Hepatocyte (in vitro differentiated cells): ENCODE results near the gene NUMB. TPM values are rescaled to one million over a fixed set of nuclear protein-coding genes. Genes with fewer than 3 reads are reported as not detected.

Source experiments
- DNase-seq: peaks from one replicate; pipeline ENCODE4 v3.0.0-alpha.2; 2016; ENCODE audit warnings: low spot score
- H2AFZ ChIP-seq: fragments of 200-600 bp; sonication (generic); 2 replicates; pipeline ENCODE4 v1.6.0; 2016; ENCODE audit warnings: antibody characterized with exemption, mild to moderate bottlenecking
- H3K27ac ChIP-seq: fragments of 200-600 bp; sonication (generic); 2 replicates; pipeline ENCODE4 v1.5.1; 2016; ENCODE audit warnings: mild to moderate bottlenecking
- H3K27me3 ChIP-seq: fragments of 200-600 bp; sonication (generic); 2 replicates; pipeline ENCODE4 v1.6.1; 2016
- H3K36me3 ChIP-seq: fragments of 200-600 bp; sonication (generic); replicated peaks from 2 replicates; pipeline ENCODE4 v1.5.1; 2016; ENCODE audit warnings: low read depth; ENCODE audit not compliant: insufficient read depth
- H3K4me1 ChIP-seq: fragments of 200-600 bp; sonication (generic); 2 replicates; pipeline ENCODE4 v1.5.1; 2016; ENCODE audit warnings: mild to moderate bottlenecking, moderate library complexity; ENCODE audit not compliant: insufficient read depth
- H3K4me2 ChIP-seq: fragments of 200-600 bp; sonication (generic); 2 replicates; pipeline ENCODE4 v1.6.0; 2016
- H3K4me3 ChIP-seq: fragments of 200-600 bp; sonication (generic); 2 replicates; pipeline ENCODE4 v1.5.1; 2016; ENCODE audit warnings: mild to moderate bottlenecking
- H3K79me2 ChIP-seq: fragments of 200-600 bp; sonication (generic); 2 replicates; pipeline ENCODE4 v1.6.0; 2017; ENCODE audit warnings: mild to moderate bottlenecking
- H3K9me2 ChIP-seq: fragments of 200-600 bp; sonication (generic); replicated peaks from 2 replicates; pipeline ENCODE4 v1.6.0; 2017; ENCODE audit warnings: mild to moderate bottlenecking; ENCODE audit not compliant: insufficient read depth
- H3K9me3 ChIP-seq: fragments of 200-600 bp; sonication (generic); 2 replicates; pipeline ENCODE4 v1.5.1; 2016; ENCODE audit warnings: low read depth, mild to moderate bottlenecking
- H4K20me1 ChIP-seq: fragments of 200-600 bp; sonication (generic); 2 replicates; pipeline ENCODE4 v1.6.0; 2016; ENCODE audit warnings: mild to moderate bottlenecking; ENCODE audit not compliant: insufficient read depth, poor library complexity, severe bottlenecking
- EZH2 ChIP-seq: fragments of 200-600 bp; sonication (generic); IDR thresholded peaks from 2 replicates; pipeline ENCODE4 v1.6.1; 2016; ENCODE audit warnings: antibody characterized with exemption, mild to moderate bottlenecking, borderline replicate concordance
- EZH2phosphoT487 ChIP-seq: fragments of 200-600 bp; sonication (generic); IDR thresholded peaks from one replicate; pipeline ENCODE4 v1.6.1; 2018; ENCODE audit warnings: antibody characterized with exemption, mild to moderate bottlenecking, low read depth, moderate library complexity; ENCODE audit not compliant: unreplicated experiment, severe bottlenecking
- WGBS: methylation state at CpG from one replicate; pipeline ENCODE4 v1.1.6; 2016; ENCODE audit warnings: low lambda C conversion rate; ENCODE audit errors: missing lambda C conversion rate; 5-methylcytosine and 5-hydroxymethylcytosine counted together
- polyA plus RNA-seq: library from polyadenylated mRNA; unstranded; fragments of >200 nt; fragmentation: Nextera tagmentation; extraction: Ambion mirVana; gene quantifications from 2 replicates; pipeline ENCODE4 v1.2.1, GENCODE V29; 2016
- total RNA-seq: library from RNA; depleted of rRNA; stranded (reverse); fragments of >200 nt; gene quantifications from 2 replicates; pipeline ENCODE4 v1.2.3, GENCODE V29; 2014
- TF ChIP-seq, protein P1 (sequence below): fragments of 200-600 bp; sonication (generic); IDR thresholded peaks from 2 replicates; pipeline ENCODE4 v1.5.1; 2016; ENCODE audit warnings: antibody characterized with exemption, mild to moderate bottlenecking; ENCODE audit not compliant: poor library complexity

The NUMB gene
- total and polyA plus RNA-seq, 2 experiments from 2014 or later: 35.3 to 45.8 TPM

DNA sequence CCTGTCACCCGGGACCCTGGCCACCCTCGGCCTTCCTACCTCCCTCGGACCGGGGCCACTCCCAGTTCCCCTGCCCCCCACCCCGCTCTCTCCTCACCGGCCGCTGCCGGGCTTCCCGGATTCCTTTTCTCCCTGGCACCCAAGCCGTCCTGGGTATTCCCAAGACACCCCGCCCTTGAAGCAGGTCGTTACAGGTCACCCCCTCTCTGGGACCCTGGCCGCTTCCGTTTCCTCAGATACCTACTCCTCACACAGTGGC is 493 bp downstream of the NUMB start:
- TF ChIP-seq, protein P1, sequence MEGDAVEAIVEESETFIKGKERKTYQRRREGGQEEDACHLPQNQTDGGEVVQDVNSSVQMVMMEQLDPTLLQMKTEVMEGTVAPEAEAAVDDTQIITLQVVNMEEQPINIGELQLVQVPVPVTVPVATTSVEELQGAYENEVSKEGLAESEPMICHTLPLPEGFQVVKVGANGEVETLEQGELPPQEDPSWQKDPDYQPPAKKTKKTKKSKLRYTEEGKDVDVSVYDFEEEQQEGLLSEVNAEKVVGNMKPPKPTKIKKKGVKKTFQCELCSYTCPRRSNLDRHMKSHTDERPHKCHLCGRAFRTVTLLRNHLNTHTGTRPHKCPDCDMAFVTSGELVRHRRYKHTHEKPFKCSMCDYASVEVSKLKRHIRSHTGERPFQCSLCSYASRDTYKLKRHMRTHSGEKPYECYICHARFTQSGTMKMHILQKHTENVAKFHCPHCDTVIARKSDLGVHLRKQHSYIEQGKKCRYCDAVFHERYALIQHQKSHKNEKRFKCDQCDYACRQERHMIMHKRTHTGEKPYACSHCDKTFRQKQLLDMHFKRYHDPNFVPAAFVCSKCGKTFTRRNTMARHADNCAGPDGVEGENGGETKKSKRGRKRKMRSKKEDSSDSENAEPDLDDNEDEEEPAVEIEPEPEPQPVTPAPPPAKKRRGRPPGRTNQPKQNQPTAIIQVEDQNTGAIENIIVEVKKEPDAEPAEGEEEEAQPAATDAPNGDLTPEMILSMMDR: no peak
- TF ChIP-seq EZH2: no peak
- no peak for TF ChIP-seq EZH2phosphoT487
- Histone ChIP-seq H2AFZ (peak overlapping the region; percentile 18), H3K4me2 (peak overlapping the region; percentile 89), H3K4me3 (peak overlapping the region; percentile 74), H3K27me3 (no peaks in the 10 kb centered on the region), H4K20me1 (peaks cover 35% of the 10 kb centered on the region), H3K9me2 (no peaks in the 10 kb centered on the region), H3K36me3 (no peaks in the 10 kb centered on the region), H3K79me2 (peaks cover 50% of the 10 kb centered on the region), H3K27ac (peak overlapping the region; percentile 77), H3K4me1 (peaks cover 29% of the 10 kb centered on the region), H3K9me3 (no peaks in the 10 kb centered on the region)
- 0% methylated on average over 3 of the region's 14 CpGs for WGBS
- DNase-seq: peak; percentile 60

DNA sequence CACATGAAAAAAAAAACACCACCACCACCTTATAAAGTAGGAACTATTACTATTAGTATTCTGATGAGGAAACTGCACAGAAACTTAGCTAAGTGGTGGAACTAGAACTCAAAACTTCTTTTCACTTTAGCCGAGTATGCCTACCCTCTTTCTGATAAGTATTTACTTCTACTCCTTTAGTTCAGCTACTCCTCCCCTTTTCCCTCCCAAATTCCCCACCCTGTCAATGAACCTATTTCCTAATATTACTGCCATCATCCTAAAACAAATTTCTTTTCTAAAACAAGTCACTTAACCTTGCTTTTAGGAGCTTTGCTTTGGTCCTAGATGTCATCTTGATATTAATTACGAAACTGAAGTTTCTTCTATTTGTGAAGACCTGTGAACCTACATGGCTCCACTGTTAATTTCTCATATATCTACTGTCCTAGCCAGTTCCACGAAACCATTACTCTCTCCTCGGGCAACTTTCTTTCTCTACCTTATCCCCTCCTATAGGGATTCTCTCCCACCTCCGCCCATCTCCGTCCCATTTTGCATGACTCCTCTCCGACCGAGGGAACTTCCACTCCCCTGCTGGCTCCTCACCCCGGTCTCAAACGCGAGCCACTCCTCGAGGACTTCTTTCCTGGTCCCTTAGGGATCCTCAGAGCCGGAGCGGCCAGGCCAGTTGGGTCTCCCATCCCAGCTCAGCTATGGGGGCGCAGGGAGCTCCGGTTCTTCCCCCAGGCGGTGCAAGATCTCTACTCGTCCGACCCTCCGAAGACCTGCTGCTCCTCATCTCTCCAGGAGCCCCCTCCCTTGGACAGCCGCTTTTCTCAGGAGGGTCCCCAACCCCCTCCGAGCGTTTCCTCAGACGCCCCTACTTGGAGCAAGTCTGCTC is 1.1 kb downstream of the NUMB start:
- peaks cover 37% of the 10 kb centered on the region for H4K20me1 ChIP-seq
- peaks cover 29% of the 10 kb centered on the region for H3K4me1 ChIP-seq
- no peak for TF ChIP-seq EZH2
- TF ChIP-seq, protein P1: no peak
- no peak for TF ChIP-seq EZH2phosphoT487
- no peaks in the 10 kb centered on the region for H3K9me2 ChIP-seq
- H3K79me2 ChIP-seq: peaks cover 56% of the 10 kb centered on the region
- peak overlapping the region; percentile 74 for H3K4me3 ChIP-seq
- H3K4me2 ChIP-seq: peak overlapping the region; percentile 89
- H3K27ac ChIP-seq: peak overlapping the region; percentile 77
- WGBS: 4% methylated on average over 23 of the region's 24 CpGs
- no peaks in the 10 kb centered on the region for H3K9me3 ChIP-seq
- H3K36me3 ChIP-seq: no peaks in the 10 kb centered on the region
- no peaks in the 10 kb centered on the region for H3K27me3 ChIP-seq
- peak overlapping the region; percentile 18 for H2AFZ ChIP-seq
- peak; percentile 63 for DNase-seq

DNA sequence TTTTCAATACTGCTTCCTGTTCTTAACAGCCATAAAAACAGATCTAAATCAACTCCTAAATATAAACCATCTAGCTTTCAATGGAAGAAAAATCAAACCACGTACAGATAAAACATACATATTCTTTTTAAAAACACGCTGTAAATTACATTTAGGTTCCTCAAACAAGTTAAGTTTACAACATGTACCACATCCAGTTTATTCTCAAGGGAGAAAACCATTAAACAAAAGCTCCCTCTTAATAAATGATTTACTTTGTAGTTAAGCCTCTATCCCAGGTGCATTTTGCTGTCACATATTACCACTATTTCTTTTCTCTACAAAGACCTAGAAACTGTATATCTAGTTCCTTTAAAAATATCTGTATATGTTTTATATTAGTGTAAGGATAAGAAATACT is 3.1 kb downstream of the NUMB start:
- H4K20me1 ChIP-seq: peaks cover 39% of the 10 kb centered on the region
- no peaks in the 10 kb centered on the region for H3K9me2 ChIP-seq
- H3K4me1 ChIP-seq: peaks cover 20% of the 10 kb centered on the region
- H3K27me3 ChIP-seq: no peaks in the 10 kb centered on the region
- H3K9me3 ChIP-seq: no peaks in the 10 kb centered on the region
- no peak for DNase-seq
- no peak overlapping the region for H2AFZ ChIP-seq
- 44% methylated on average over 2 of the region's 2 CpGs for WGBS
- no peaks in the 10 kb centered on the region for H3K36me3 ChIP-seq
- H3K4me2 ChIP-seq: peak overlapping the region; percentile 89
- TF ChIP-seq, protein P1: no peak
- TF ChIP-seq EZH2phosphoT487 (no peak), EZH2 (no peak)
- H3K4me3 ChIP-seq: no peak overlapping the region
- H3K27ac ChIP-seq: no peak overlapping the region
- H3K79me2 ChIP-seq: peaks cover 76% of the 10 kb centered on the region
